Ishikawa (cell line): Measurements from ENCODE around the gene CEACAM5.

ENCODE experiments used
- CEBPB ChIP-seq: IDR thresholded peaks from 2 replicates; pipeline ENCODE4 v1.6.1; 2012
- EP300 ChIP-seq: IDR thresholded peaks from 2 replicates; pipeline ENCODE4 v1.6.1; 2012; ENCODE audit warnings: borderline replicate concordance
- FOXM1 ChIP-seq: IDR thresholded peaks from 2 replicates; pipeline ENCODE4 v1.6.1; 2012; ENCODE audit warnings: low read depth, borderline replicate concordance
- NFIC ChIP-seq: IDR thresholded peaks from 2 replicates; pipeline ENCODE4 v1.6.1; 2012
- RAD21 ChIP-seq: IDR thresholded peaks from 2 replicates; pipeline ENCODE4 v1.6.1; 2012; ENCODE audit warnings: low read depth
- TAF1 ChIP-seq: IDR thresholded peaks from 2 replicates; pipeline ENCODE4 v1.6.1; 2012; ENCODE audit warnings: low read depth, mild to moderate bottlenecking
- YY1 ChIP-seq: IDR thresholded peaks from 2 replicates; pipeline ENCODE4 v1.6.1; 2012; ENCODE audit warnings: low read depth
- ZBTB7A ChIP-seq: IDR thresholded peaks from 2 replicates; pipeline ENCODE4 v1.6.1; 2012; ENCODE audit warnings: low read depth
- TF ChIP-seq, protein P1 (sequence below): IDR thresholded peaks from 2 replicates; pipeline ENCODE4 v1.6.1; 2012
- TF ChIP-seq, protein P2 (sequence below): IDR thresholded peaks from 2 replicates; pipeline ENCODE4 v1.6.1; 2012

DNA sequence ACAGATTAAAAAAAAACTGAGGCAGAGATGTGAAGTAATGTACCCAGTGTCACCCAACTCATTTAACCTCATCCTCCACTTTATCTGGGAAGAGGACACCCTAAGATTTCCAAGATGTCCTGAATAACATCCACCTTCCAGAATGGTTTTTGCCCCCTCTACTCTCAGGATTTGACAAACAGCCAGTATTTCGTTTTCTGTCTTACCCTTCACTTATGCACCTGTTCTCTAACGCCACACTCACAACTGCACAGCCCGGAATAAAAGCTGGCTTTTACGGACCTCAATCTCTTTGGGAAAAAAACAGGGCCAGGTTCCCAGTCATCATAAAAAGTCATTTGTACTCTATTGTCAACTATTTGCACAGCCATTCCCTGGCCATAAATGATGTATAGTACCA, 25.7 kb downstream of the CEACAM5 start:
- TF ChIP-seq, protein P1, sequence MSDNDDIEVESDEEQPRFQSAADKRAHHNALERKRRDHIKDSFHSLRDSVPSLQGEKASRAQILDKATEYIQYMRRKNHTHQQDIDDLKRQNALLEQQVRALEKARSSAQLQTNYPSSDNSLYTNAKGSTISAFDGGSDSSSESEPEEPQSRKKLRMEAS, result no peak
- TF ChIP-seq EP300 (no peak), CEBPB (no peak), YY1 (no peak), ZBTB7A (no peak), RAD21 (no peak), TAF1 (no peak), FOXM1 (no peak), NFIC (no peak)
- TF ChIP-seq, protein P2, sequence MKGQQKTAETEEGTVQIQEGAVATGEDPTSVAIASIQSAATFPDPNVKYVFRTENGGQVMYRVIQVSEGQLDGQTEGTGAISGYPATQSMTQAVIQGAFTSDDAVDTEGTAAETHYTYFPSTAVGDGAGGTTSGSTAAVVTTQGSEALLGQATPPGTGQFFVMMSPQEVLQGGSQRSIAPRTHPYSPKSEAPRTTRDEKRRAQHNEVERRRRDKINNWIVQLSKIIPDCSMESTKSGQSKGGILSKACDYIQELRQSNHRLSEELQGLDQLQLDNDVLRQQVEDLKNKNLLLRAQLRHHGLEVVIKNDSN, result no peak
